HG03460 (cell line): ENCODE measurements around the gene MLYCD.

Experiments used
- ATAC-seq: cut with Tn5 transposase; IDR thresholded peaks from one replicate; pipeline ENCODE4 v1.9.1; 2021; ENCODE audit not compliant: unreplicated experiment

The MLYCD gene

GRCh38 chr16:83899272-83899897, 470 bp downstream of the MLYCD start:
- peak; percentile 55 for ATAC-seq

GRCh38 chr16:83899978-83900377, 1.1 kb downstream of the MLYCD start:
- ATAC-seq: no peak

DNA sequence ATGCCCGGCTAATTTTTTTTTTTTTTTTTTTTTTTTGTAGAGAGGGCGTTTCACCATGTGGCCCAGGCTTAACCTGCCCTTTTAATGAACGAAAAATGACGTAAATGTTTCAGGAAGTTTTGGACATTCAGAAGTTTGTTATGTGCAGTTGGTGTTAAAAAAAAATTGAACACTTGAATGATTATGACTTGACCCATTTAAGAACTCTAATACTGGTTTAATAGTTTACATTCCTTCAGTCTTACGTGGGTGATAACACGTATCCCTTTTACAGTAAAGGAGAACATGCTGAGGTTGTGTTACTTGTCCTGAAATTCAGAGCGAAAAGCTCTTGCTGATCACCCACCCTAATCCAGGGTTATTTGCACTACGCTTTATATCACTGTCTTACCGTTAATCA, 1.7 kb downstream of the MLYCD start:
- no peak for ATAC-seq

DNA sequence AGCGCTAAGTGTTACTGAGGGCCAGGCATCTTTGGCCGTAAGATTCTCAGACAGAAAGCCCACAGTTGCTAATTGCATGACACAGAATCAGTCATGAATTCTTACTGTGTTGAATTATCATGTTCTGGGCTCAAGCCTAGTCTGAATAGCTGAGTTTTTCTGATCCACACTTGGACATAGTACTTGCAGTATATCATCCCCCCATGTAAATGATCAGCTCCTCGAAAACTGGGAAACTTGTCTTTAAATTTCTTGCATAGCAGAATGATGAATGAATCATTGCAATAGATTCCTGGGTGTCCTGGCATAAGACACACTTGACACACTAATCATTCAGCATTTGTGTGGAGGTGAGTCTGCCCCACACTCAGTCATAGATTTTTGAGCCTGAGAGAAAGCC, 2.2 kb downstream of the MLYCD start:
- no peak for ATAC-seq

GRCh38 chr16:83903751-83904150, 4.8 kb downstream of the MLYCD start:
- ATAC-seq: no peak

GRCh38 chr16:83906683-83907082, 7.8 kb downstream of the MLYCD start:
- no peak for ATAC-seq

- ATAC-seq: no peak
Measured at GRCh38 chr16:83907111-83907510, 8.2 kb downstream of the MLYCD start.

- ATAC-seq: no peak
Measured at GRCh38 chr16:83907631-83908250, 8.8 kb downstream of the MLYCD start.

DNA sequence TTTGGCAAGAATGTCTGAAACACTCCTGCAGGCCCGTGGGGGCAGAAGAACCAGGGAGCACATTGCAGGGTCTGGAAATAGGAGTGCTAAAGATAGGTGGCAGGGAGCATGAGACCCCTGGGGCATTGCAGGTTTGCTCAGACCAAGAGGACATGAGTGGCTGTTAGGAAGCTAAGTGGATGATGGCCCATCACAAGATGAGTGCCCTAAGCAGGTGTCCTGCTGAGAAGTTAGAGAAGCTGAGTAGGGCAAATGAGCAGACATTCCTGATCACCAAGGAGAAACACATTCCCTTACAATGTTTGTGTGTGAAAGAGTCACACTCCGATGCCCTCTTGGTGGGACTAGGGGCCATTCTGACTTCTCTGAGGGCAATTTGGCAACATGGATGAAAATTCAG, 9.9 kb downstream of the MLYCD start:
- ATAC-seq: no peak

DNA sequence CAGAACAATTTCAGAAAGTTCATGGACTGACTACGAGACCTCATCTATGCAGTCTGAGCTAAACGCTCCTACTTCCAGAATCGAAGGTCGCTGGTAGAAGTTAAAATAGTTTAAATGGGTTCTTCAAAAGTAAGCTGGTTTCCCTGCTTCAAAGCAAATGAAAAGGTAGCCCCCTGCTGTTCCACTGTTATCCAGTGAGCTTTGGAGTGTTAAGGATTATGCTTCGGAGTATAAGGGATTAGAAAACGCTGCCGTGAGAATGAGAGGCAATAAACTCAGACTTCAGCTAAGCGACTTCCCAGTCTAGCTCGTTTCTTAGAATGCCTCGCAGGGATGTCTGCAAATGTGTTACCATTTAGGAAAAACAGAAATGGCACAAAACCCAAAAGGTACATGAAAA, 12.4 kb downstream of the MLYCD start:
- ATAC-seq: no peak

DNA sequence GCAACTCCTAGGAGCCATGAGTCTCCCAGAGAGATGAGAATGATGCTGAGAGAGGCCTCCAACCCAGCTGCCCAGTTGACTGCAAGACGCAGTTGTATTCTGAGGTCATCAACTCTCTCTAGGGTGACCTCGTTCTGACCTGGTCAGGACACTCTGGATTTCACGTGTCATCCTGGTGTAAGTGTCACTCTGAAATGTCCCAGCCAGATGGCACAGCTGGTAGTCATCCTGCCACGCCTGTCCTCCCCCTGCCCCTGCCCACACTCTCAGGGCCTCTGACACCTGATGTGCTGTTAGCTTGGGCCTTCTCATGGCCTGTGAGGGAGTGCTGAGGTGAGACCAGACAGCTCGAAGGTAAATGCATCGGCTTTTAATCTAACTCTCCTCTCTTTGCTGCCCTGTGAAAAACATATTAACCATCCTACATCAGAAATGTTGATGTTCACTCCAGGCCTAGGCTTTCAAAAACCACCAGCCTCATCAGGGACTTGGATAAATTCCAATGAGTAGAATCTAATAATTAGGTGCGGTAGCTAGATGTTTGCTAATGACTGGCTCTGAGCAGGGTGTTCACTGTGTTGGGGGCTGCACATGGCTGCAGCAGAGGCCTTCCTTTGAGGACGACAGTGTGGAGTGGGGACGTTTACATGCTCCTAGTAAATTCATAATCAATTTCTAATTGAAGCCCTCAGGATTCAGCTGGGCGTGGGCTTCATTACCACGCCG, 13.8 kb downstream of the MLYCD start:
- no peak for ATAC-seq

- ATAC-seq: no peak
Measured at GRCh38 chr16:83913245-83913633, 14.3 kb downstream of the MLYCD start.

GRCh38 chr16:83914091-83914710, 15.3 kb downstream of the MLYCD start:
- no peak for ATAC-seq

DNA sequence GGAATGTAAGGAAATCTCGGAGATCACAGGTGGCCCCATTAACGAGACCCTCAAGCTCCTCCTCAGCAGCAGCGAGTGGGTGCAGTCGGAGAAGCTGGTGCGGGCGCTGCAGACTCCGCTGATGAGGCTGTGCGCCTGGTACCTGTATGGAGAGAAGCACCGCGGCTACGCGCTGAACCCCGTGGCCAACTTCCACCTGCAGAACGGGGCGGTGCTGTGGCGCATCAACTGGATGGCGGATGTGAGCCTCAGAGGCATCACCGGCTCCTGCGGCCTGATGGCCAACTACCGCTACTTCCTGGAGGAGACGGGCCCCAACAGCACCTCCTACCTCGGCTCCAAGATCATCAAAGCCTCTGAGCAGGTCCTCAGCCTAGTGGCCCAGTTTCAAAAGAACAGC, 16.2 kb downstream of the MLYCD start:
- no peak for ATAC-seq

DNA sequence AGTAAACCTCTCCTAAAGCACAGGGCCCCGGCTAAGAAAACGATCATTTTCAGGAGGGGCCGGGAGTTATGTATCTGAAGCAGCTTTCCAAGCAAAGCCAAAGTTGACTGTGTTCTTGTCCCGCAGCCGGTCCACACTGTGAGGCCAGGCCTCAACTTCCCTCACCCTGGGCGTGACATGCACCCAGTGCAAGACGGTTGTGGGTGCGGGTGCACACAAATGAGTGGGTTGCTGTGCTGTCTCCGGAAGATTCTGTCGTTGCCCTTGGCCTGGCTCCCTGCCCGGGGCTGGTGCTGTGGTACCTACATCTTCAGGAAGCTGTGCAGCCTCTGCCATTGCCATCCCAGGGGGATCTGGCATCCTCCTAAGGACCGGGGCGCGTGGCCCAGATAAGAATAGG, 16.6 kb downstream of the MLYCD start:
- no peak for ATAC-seq

- ATAC-seq: no peak
Measured at GRCh38 chr16:83917152-83918120, 18.5 kb downstream of the MLYCD start.

- ATAC-seq: no peak
Measured at GRCh38 chr16:83920894-83921491, 22.1 kb downstream of the MLYCD start.

GRCh38 chr16:83923581-83924365, 24.9 kb downstream of the MLYCD start:
- ATAC-seq: no peak

DNA sequence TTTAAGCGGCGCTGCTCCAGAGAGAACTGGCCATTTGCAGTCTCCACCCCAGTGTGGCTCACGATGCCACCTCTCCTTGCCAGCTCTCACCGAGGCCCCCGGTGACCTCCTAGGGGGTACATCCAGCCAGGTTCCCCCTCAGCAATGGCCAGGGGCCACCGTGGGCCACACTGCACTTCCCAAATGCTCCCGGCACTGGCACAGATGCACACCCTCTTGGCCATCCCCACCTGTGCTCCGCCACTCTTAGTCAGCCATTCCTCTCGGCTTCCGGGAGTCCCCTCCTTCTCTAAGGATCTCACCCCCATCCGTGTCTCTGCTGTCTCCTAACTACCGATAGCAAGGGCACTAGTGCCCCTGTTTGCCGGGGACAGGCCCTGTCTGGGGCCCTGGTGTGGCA, 25.8 kb downstream of the MLYCD start:
- no peak for ATAC-seq
